SHP77 treated with DMSO at 0.1 percent for 48 hours (cell line): ENCODE measurements around the gene BHLHE23.
"Not testable (repeated sequence)": the region's sequence is repeated elsewhere in the genome, so short reads cannot be mapped to it uniquely, and the experiment has no call there.

ENCODE experiments used
- DNase-seq: peaks from one replicate; lab custom pipeline; 2025; lab: John Stamatoyannopoulos, UW

The BHLHE23 gene

GRCh38 chr20:63043348-63044203 lies 36.8 kb upstream of the BHLHE23 start:
- DNase-seq, result no peak

GRCh38 chr20:63042448-63043071 lies 35.8 kb upstream of the BHLHE23 start:
- no peak for DNase-seq

GRCh38 chr20:63041776-63042175 lies 35.0 kb upstream of the BHLHE23 start:
- no peak for DNase-seq

GRCh38 chr20:63037669-63038268 lies 31.0 kb upstream of the BHLHE23 start:
- DNase-seq, result no peak

- DNase-seq, result no peak
These were observed 29.5 kb upstream of the BHLHE23 start for GRCh38 chr20:63036291-63036690.

- no peak for DNase-seq
These were observed 28.9 kb upstream of the BHLHE23 start for GRCh38 chr20:63035603-63036185.

GRCh38 chr20:63034710-63035602 lies 28.2 kb upstream of the BHLHE23 start:
- not testable (repeated sequence) for DNase-seq

GRCh38 chr20:63033794-63034709 lies 27.3 kb upstream of the BHLHE23 start:
- no peak for DNase-seq

GRCh38 chr20:63032861-63033793 lies 26.4 kb upstream of the BHLHE23 start:
- DNase-seq, result no peak

GRCh38 chr20:63032026-63032800 lies 25.4 kb upstream of the BHLHE23 start:
- no peak for DNase-seq

GRCh38 chr20:63031251-63032014 lies 24.7 kb upstream of the BHLHE23 start:
- no peak for DNase-seq

- no peak for DNase-seq
These were observed 22.8 kb upstream of the BHLHE23 start for GRCh38 chr20:63029358-63030121.

- no peak for DNase-seq
These were observed 21.7 kb upstream of the BHLHE23 start for GRCh38 chr20:63028461-63028921.

GRCh38 chr20:63027922-63028389 lies 21.2 kb upstream of the BHLHE23 start:
- DNase-seq, result no peak

- no peak for DNase-seq
These were observed 20.6 kb upstream of the BHLHE23 start for GRCh38 chr20:63027221-63027921.

- no peak for DNase-seq
These were observed 19.9 kb upstream of the BHLHE23 start for GRCh38 chr20:63026582-63027165.
